ENCODE measurements around the gene HCK. TPM values are rescaled to one million over a fixed set of nuclear protein-coding genes. Genes with fewer than 3 reads are reported as not detected.
"Not testable (repeated sequence)": the region's sequence is repeated elsewhere in the genome, so short reads cannot be mapped to it uniquely, and the experiment has no call there.

The HCK gene
- total RNA-seq, 2 experiments from 2014 or later = 0.67 to 1.0 TPM

- TF ChIP-seq CTCF (IDR thresholded peaks at IDR 0.05) = no peak
- Histone ChIP-seq H3K36me3 (ENCODE audit: insufficient read depth, low read length) (peaks cover 11% of the 10 kb centered on the region), H3K4me3 (ENCODE audit: low read length) (no peak overlapping the region), H3K27me3 (ENCODE audit: control insufficient read depth in 1 of 2, insufficient read depth in 2 of 2, low read length in 2 of 2) (no peaks in the 10 kb centered on the region), H3K27ac (ENCODE audit: low read depth in 1 of 2, low read length in 2 of 2) (no peak overlapping the region), H3K4me1 (ENCODE audit: insufficient read depth, low read length) (peaks cover 10% of the 10 kb centered on the region), H3K9me3 (ENCODE audit: control insufficient read depth in 1 of 2, insufficient read depth in 1 of 2, low read length in 2 of 2) (no peaks in the 10 kb centered on the region)
- Mint-ChIP-seq H3K27ac (no peak overlapping the region), H3K9me3 (no peaks in the 10 kb centered on the region), H3K27me3 (no peaks in the 10 kb centered on the region), H3K4me1 (ENCODE audit: low read depth) (peaks cover 33% of the 10 kb centered on the region), H3K4me3 (no peak overlapping the region), H3K36me3 (ENCODE audit: low read depth) (peaks cover 18% of the 10 kb centered on the region)
- no peak for DNase-seq
- CTCF ChIA-PET = no interaction called here
- intact Hi-C loops (cut with DNase I, micrococcal nuclease) = loop anchor here in 1 of 2 experiments (10.0 kb wide), 1 partner anchor 1695 kb away; the partner anchor contains the start of gene CHMP4B
- POLR2A ChIA-PET = no interaction called here
- ATAC-seq (ENCODE audit: poor library complexity) = no peak
Observed at GRCh38 chr20:32119734-32120133, 67.7 kb downstream of the HCK start.

GRCh38 chr20:32121908-32122307 is 69.9 kb downstream of the HCK start:
- H3K4me3 ChIP-seq (ENCODE audit: low read length); H3K4me3 Mint-ChIP-seq; intact Hi-C loops (cut with DNase I, micrococcal nuclease); H3K9me3 Mint-ChIP-seq; ATAC-seq (ENCODE audit: poor library complexity); H3K27ac Mint-ChIP-seq; CTCF ChIA-PET; H3K27ac ChIP-seq (ENCODE audit: low read depth in 1 of 2, low read length in 2 of 2); H3K4me1 ChIP-seq (ENCODE audit: insufficient read depth, low read length); DNase-seq; H3K27me3 ChIP-seq (ENCODE audit: control insufficient read depth in 1 of 2, insufficient read depth in 2 of 2, low read length in 2 of 2); POLR2A ChIA-PET; H3K27me3 Mint-ChIP-seq; H3K9me3 ChIP-seq (ENCODE audit: control insufficient read depth in 1 of 2, insufficient read depth in 1 of 2, low read length in 2 of 2): not testable (repeated sequence)
- H3K4me1 Mint-ChIP-seq (ENCODE audit: low read depth) = peaks cover 24% of the 10 kb centered on the region
- peaks cover 12% of the 10 kb centered on the region for H3K36me3 ChIP-seq (ENCODE audit: insufficient read depth, low read length)
- peaks cover 10% of the 10 kb centered on the region for H3K36me3 Mint-ChIP-seq (ENCODE audit: low read depth)

GRCh38 chr20:32123088-32123487 is 71.0 kb downstream of the HCK start:
- POLR2A ChIA-PET = no interaction called here
- peaks cover 18% of the 10 kb centered on the region for H3K4me1 Mint-ChIP-seq (ENCODE audit: low read depth)
- Histone ChIP-seq H3K27me3 (ENCODE audit: control insufficient read depth in 1 of 2, insufficient read depth in 2 of 2, low read length in 2 of 2) (no peaks in the 10 kb centered on the region), H3K36me3 (ENCODE audit: insufficient read depth, low read length) (peaks cover 12% of the 10 kb centered on the region), H3K27ac (ENCODE audit: low read depth in 1 of 2, low read length in 2 of 2) (no peak overlapping the region), H3K4me3 (ENCODE audit: low read length) (no peak overlapping the region), H3K9me3 (ENCODE audit: control insufficient read depth in 1 of 2, insufficient read depth in 1 of 2, low read length in 2 of 2) (no peaks in the 10 kb centered on the region), H3K4me1 (ENCODE audit: insufficient read depth, low read length) (no peaks in the 10 kb centered on the region)
- H3K27me3 Mint-ChIP-seq = no peaks in the 10 kb centered on the region
- CTCF ChIA-PET = no interaction called here
- intact Hi-C loops (cut with DNase I, micrococcal nuclease) = no loop called here
- ATAC-seq (ENCODE audit: poor library complexity) (no peak), DNase-seq (no peak)
- no peak overlapping the region for H3K27ac Mint-ChIP-seq
- no peaks in the 10 kb centered on the region for H3K9me3 Mint-ChIP-seq
- H3K4me3 Mint-ChIP-seq = no peak overlapping the region
- TF ChIP-seq CTCF (IDR thresholded peaks at IDR 0.05) = no peak
- H3K36me3 Mint-ChIP-seq (ENCODE audit: low read depth) = peaks cover 16% of the 10 kb centered on the region

GRCh38 chr20:32124916-32125454 is 72.9 kb downstream of the HCK start:
- H3K4me3 ChIP-seq (ENCODE audit: low read length) = no peak overlapping the region
- no peaks in the 10 kb centered on the region for H3K9me3 Mint-ChIP-seq
- ATAC-seq (ENCODE audit: poor library complexity) = no peak
- peaks cover 17% of the 10 kb centered on the region for H3K36me3 Mint-ChIP-seq (ENCODE audit: low read depth)
- no peaks in the 10 kb centered on the region for H3K27me3 Mint-ChIP-seq
- H3K4me1 ChIP-seq (ENCODE audit: insufficient read depth, low read length) = no peaks in the 10 kb centered on the region
- no peak overlapping the region for H3K27ac ChIP-seq (ENCODE audit: low read depth in 1 of 2, low read length in 2 of 2)
- no peak for DNase-seq
- no peak overlapping the region for H3K4me3 Mint-ChIP-seq
- no peak for TF ChIP-seq CTCF (IDR thresholded peaks at IDR 0.05)
- H3K9me3 ChIP-seq (ENCODE audit: control insufficient read depth in 1 of 2, insufficient read depth in 1 of 2, low read length in 2 of 2) = no peaks in the 10 kb centered on the region
- intact Hi-C loops (cut with DNase I, micrococcal nuclease) = no loop called here
- H3K27ac Mint-ChIP-seq = no peak overlapping the region
- peaks cover 18% of the 10 kb centered on the region for H3K4me1 Mint-ChIP-seq (ENCODE audit: low read depth)
- ChIA-PET CTCF (interaction anchor here (0.8 kb wide), 1 partner anchor 34 kb away, joined by 3 read pairs; no protein-coding TSS in a partner anchor), POLR2A (no interaction called here)
- no peaks in the 10 kb centered on the region for H3K27me3 ChIP-seq (ENCODE audit: control insufficient read depth in 1 of 2, insufficient read depth in 2 of 2, low read length in 2 of 2)
- H3K36me3 ChIP-seq (ENCODE audit: insufficient read depth, low read length) = peaks cover 12% of the 10 kb centered on the region

Data from CD4-positive, alpha-beta T cell (primary cell).